Coronary artery (tissue), 2 donors: ENCODE results near the gene LPP.
A peak's percentile ranks its signal among the peaks of the same experiment; 100 is the strongest.

ENCODE experiments used
- DNase-seq: peaks from one replicate; pipeline ENCODE4 v3.0.0-alpha.2; 2017; ENCODE audit warnings: low spot score
- H3K27ac ChIP-seq, 2 donors: fragments of 200-600 bp; sonication (generic); one replicate each; pipeline ENCODE4 v1.5.1; 2016 to 2019
- H3K4me3 ChIP-seq: fragments of 200-600 bp; sonication (generic); 2 replicates; pipeline ENCODE4 v1.5.1; 2016; ENCODE audit warnings: mild to moderate bottlenecking, moderate library complexity
- CTCF ChIP-seq: fragments of 200-600 bp; sonication (generic); IDR thresholded peaks from one replicate; pipeline ENCODE4 v1.5.1; 2019; ENCODE audit warnings: antibody characterized with exemption

The LPP gene

GRCh38 chr3:188673646-188674186 is 519.8 kb downstream of the LPP start:
- DNase-seq = no peak
- Histone ChIP-seq H3K4me3 (no peak overlapping the region), H3K27ac (no peak overlapping the region)
- no peak for TF ChIP-seq CTCF

GRCh38 chr3:188674595-188674994 is 520.6 kb downstream of the LPP start:
- TF ChIP-seq CTCF = no peak
- H3K4me3 ChIP-seq = no peak overlapping the region
- DNase-seq = no peak
- no peak overlapping the region for H3K27ac ChIP-seq

- Histone ChIP-seq H3K27ac (no peak overlapping the region), H3K4me3 (no peak overlapping the region)
- no peak for DNase-seq
- no peak for TF ChIP-seq CTCF
Observed at GRCh38 chr3:188677344-188677743, 523.4 kb downstream of the LPP start.

GRCh38 chr3:188680189-188680588 is 526.2 kb downstream of the LPP start:
- Histone ChIP-seq H3K4me3 (peak overlapping the region; percentile 11), H3K27ac (peak overlapping the region; percentile 48 to 50)
- DNase-seq = no peak
- TF ChIP-seq CTCF = no peak

GRCh38 chr3:188680605-188681004 is 526.6 kb downstream of the LPP start:
- TF ChIP-seq CTCF = no peak
- H3K27ac ChIP-seq = peak overlapping the region in 1 of 2 donors; percentile 48
- no peak overlapping the region for H3K4me3 ChIP-seq
- no peak for DNase-seq

GRCh38 chr3:188682316-188682715 is 528.4 kb downstream of the LPP start:
- Histone ChIP-seq H3K27ac (peak overlapping the region; percentile 59 to 68), H3K4me3 (no peak overlapping the region)
- DNase-seq = no peak
- no peak for TF ChIP-seq CTCF

GRCh38 chr3:188683032-188683521 is 529.1 kb downstream of the LPP start:
- H3K4me3 ChIP-seq = no peak overlapping the region
- no peak for TF ChIP-seq CTCF
- peak; percentile 80 for DNase-seq
- peak overlapping the region; percentile 59 to 68 for H3K27ac ChIP-seq
